Endothelial cell of hepatic sinusoid (primary cell): ENCODE data around the gene UACA.

Experiments
- in situ Hi-C: cut with HindIII; loops from 2 replicates; pipeline ENCODE4 v1.10.0; 2017; ENCODE audit warnings: low sequenced_read_pairs

UACA gene

GRCh38 chr15:70710714-70711113 is 52.6 kb downstream of the UACA start:
- in situ Hi-C loops: no loop called here

GRCh38 chr15:70708839-70709238 is 54.5 kb downstream of the UACA start:
- in situ Hi-C loops: no loop called here

GRCh38 chr15:70707686-70708300 is 55.6 kb downstream of the UACA start:
- in situ Hi-C loops: no loop called here

- in situ Hi-C loops: no loop called here
Observed at GRCh38 chr15:70704731-70705130, 58.6 kb downstream of the UACA start.

- in situ Hi-C loops: no loop called here
Observed at GRCh38 chr15:70704166-70704565, 59.2 kb downstream of the UACA start.

GRCh38 chr15:70703096-70703878 is 60.1 kb downstream of the UACA start:
- in situ Hi-C loops: no loop called here

GRCh38 chr15:70702584-70702983 is 60.8 kb downstream of the UACA start:
- in situ Hi-C loops: no loop called here

- in situ Hi-C loops: no loop called here
Observed at GRCh38 chr15:70701891-70702568, 61.3 kb downstream of the UACA start.

GRCh38 chr15:70701171-70701570 is 62.2 kb downstream of the UACA start:
- in situ Hi-C loops: no loop called here

GRCh38 chr15:70699890-70700289 is 63.5 kb downstream of the UACA start:
- in situ Hi-C loops: no loop called here

GRCh38 chr15:70698836-70699390 is 64.4 kb downstream of the UACA start:
- in situ Hi-C loops: no loop called here

GRCh38 chr15:70698426-70698825 is 64.9 kb downstream of the UACA start:
- in situ Hi-C loops: no loop called here

- in situ Hi-C loops: no loop called here
Observed at GRCh38 chr15:70690491-70691276, 72.7 kb downstream of the UACA start.

GRCh38 chr15:70690021-70690420 is 73.3 kb downstream of the UACA start:
- in situ Hi-C loops: no loop called here

GRCh38 chr15:70687482-70687881 is 75.9 kb downstream of the UACA start:
- in situ Hi-C loops: no loop called here

- in situ Hi-C loops: no loop called here
Observed at GRCh38 chr15:70680817-70681216, 82.5 kb downstream of the UACA start.

GRCh38 chr15:70679919-70680231 is 83.5 kb downstream of the UACA start:
- in situ Hi-C loops: no loop called here

GRCh38 chr15:70672081-70672480 is 91.3 kb downstream of the UACA start:
- in situ Hi-C loops: no loop called here

- in situ Hi-C loops: no loop called here
Observed at GRCh38 chr15:70670680-70671079, 92.7 kb downstream of the UACA start.

- in situ Hi-C loops: no loop called here
Observed at GRCh38 chr15:70669966-70670658, 93.2 kb downstream of the UACA start.
